GOT3 (cell line): ENCODE data around the gene ANGPTL5.
"Not testable (repeated sequence)": the region's sequence is repeated elsewhere in the genome, so short reads cannot be mapped to it uniquely, and the experiment has no call there.

Experiments
- DNase-seq: peaks from one replicate; lab custom pipeline; 2025; ENCODE audit warnings: mixed read lengths; lab: John Stamatoyannopoulos, UW

The ANGPTL5 gene

GRCh38 chr11:101889767-101890166 is 26.6 kb downstream of the ANGPTL5 start:
- DNase-seq = no peak

GRCh38 chr11:101885631-101886030 is 30.7 kb downstream of the ANGPTL5 start:
- no peak for DNase-seq

- no peak for DNase-seq
Measured at GRCh38 chr11:101881586-101881985, 34.7 kb downstream of the ANGPTL5 start.

- DNase-seq = no peak
Measured at GRCh38 chr11:101880222-101880621, 36.1 kb downstream of the ANGPTL5 start.

- DNase-seq = no peak
Measured at GRCh38 chr11:101872171-101872882, 44.0 kb downstream of the ANGPTL5 start.

- DNase-seq = no peak
Measured at GRCh38 chr11:101870510-101870909, 45.8 kb downstream of the ANGPTL5 start.

- no peak for DNase-seq
Measured at GRCh38 chr11:101867951-101868350, 48.4 kb downstream of the ANGPTL5 start.

GRCh38 chr11:101866619-101867491 is 49.5 kb downstream of the ANGPTL5 start:
- no peak for DNase-seq

GRCh38 chr11:101864098-101864497 is 52.2 kb downstream of the ANGPTL5 start:
- no peak for DNase-seq

- DNase-seq = no peak
Measured at GRCh38 chr11:101863361-101863760, 53.0 kb downstream of the ANGPTL5 start.

- no peak for DNase-seq
Measured at GRCh38 chr11:101862391-101863233, 53.7 kb downstream of the ANGPTL5 start.

GRCh38 chr11:101860696-101861427 is 55.5 kb downstream of the ANGPTL5 start:
- DNase-seq = no peak

GRCh38 chr11:101852260-101852659 is 64.1 kb downstream of the ANGPTL5 start:
- not testable (repeated sequence) for DNase-seq

- DNase-seq = no peak
Measured at GRCh38 chr11:101848262-101848661, 68.1 kb downstream of the ANGPTL5 start.

- DNase-seq = no peak
Measured at GRCh38 chr11:101844608-101845007, 71.7 kb downstream of the ANGPTL5 start.

- DNase-seq = no peak
Measured at GRCh38 chr11:101840704-101841103, 75.6 kb downstream of the ANGPTL5 start.
